DOHH2 (cell line): ENCODE measurements around the gene DHRS11.

ENCODE experiments used
- EZH2phosphoT487 ChIP-seq: fragments of 200-600 bp; sonication (generic); IDR thresholded peaks from 2 replicates; pipeline ENCODE4 v1.6.1; 2017; ENCODE audit warnings: borderline replicate concordance, mild to moderate bottlenecking, antibody characterized with exemption, low read length, moderate library complexity, mixed read lengths
- TF ChIP-seq, protein P1 (sequence below): fragments of 200-600 bp; sonication (generic); IDR thresholded peaks from one replicate; pipeline ENCODE4 v1.5.1; 2014; ENCODE audit warnings: antibody characterized with exemption, mild to moderate bottlenecking, low read depth, low read length; ENCODE audit not compliant: poor library complexity, severe bottlenecking

DNA sequence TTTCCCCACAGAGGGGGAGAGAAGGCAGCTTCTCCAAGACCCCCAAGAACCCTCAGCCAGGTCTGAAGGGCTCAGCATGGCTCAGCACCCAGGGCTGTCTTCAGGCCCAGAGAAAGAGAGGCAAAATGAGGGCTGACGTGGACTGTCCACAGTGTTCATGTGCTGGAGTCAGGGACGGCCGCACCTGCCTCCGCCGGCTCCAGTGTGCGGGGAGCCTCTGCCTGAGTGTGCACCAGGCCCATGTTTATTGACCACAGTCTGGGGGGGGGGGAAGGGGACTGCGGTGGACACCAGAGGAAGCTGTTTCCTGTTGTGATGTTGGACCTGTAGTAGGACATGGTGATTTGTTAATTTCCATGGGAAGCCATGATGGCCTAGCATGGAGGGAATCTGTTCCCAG is 16.6 kb downstream of the DHRS11 start:
- TF ChIP-seq, protein P1, sequence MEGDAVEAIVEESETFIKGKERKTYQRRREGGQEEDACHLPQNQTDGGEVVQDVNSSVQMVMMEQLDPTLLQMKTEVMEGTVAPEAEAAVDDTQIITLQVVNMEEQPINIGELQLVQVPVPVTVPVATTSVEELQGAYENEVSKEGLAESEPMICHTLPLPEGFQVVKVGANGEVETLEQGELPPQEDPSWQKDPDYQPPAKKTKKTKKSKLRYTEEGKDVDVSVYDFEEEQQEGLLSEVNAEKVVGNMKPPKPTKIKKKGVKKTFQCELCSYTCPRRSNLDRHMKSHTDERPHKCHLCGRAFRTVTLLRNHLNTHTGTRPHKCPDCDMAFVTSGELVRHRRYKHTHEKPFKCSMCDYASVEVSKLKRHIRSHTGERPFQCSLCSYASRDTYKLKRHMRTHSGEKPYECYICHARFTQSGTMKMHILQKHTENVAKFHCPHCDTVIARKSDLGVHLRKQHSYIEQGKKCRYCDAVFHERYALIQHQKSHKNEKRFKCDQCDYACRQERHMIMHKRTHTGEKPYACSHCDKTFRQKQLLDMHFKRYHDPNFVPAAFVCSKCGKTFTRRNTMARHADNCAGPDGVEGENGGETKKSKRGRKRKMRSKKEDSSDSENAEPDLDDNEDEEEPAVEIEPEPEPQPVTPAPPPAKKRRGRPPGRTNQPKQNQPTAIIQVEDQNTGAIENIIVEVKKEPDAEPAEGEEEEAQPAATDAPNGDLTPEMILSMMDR = no peak
- no peak for TF ChIP-seq EZH2phosphoT487
